Psoas muscle (tissue), 8 donors: ENCODE results near the gene ENO3. TPM values are rescaled to one million over a fixed set of nuclear protein-coding genes. Genes with fewer than 3 reads are reported as not detected.
"Not testable (repeated sequence)": the region's sequence is repeated elsewhere in the genome, so short reads cannot be mapped to it uniquely, and the experiment has no call there.

ENCODE experiments used
- ATAC-seq, 4 donors: fragments of 200-7000 bp; cut with Tn5 transposase; one replicate each; pipeline ENCODE4 v1.9.1; 2020; ENCODE audit warnings: moderate library complexity in 3 of 4, mild to moderate bottlenecking in 2 of 4
- DNase-seq, 2 donors: peaks; one replicate each; pipeline ENCODE4 v3.0.0-alpha.2; 2020
- H3K27ac ChIP-seq: fragments of 200-600 bp; one replicate; pipeline ENCODE4 v1.8.0; 2022
- H3K27me3 ChIP-seq, 3 donors: fragments of 200-600 bp in 1 of 3; one replicate each; pipeline versions ENCODE4 v1.6.1 to v1.8.0; 2013 to 2022; ENCODE audit warnings: low read length in 2 of 3, mild to moderate bottlenecking in 2 of 3, moderate library complexity in 1 of 3; ENCODE audit not compliant: insufficient read depth in 3 of 3
- H3K36me3 ChIP-seq, 2 donors: fragments of 200-600 bp in 1 of 2; one replicate each; pipeline versions ENCODE4 v1.6.1 to v1.8.0; 2013 to 2022; ENCODE audit warnings: low read depth in 1 of 2, mild to moderate bottlenecking in 1 of 2, moderate library complexity in 1 of 2; ENCODE audit not compliant: insufficient read depth in 1 of 2
- H3K4me1 ChIP-seq: fragments of 200-600 bp; one replicate; pipeline ENCODE4 v1.8.0; 2022
- H3K4me3 ChIP-seq: fragments of 200-600 bp; one replicate; pipeline ENCODE4 v1.8.0; 2022; ENCODE audit warnings: mild to moderate bottlenecking
- H3K9me3 ChIP-seq: fragments of 200-600 bp; one replicate; pipeline ENCODE4 v1.8.0; 2022
- CTCF ChIP-seq: fragments of 200-600 bp; IDR thresholded peaks from one replicate; pipeline ENCODE4 v1.8.0; 2022; ENCODE audit warnings: antibody characterized with exemption
- WGBS, 3 donors: extraction: QIAGEN DNeasy Blood & Tissue Kit; methylation state at CpG; one replicate each; pipeline versions ENCODE4 v1.1.6 to v1.1.7; 2013; 5-methylcytosine and 5-hydroxymethylcytosine counted together
- intact Hi-C, 2 donors: fragments of 100-400 bp; cut with DNase I; formaldehyde crosslinking; loops; one replicate each; pipeline versions ENCODE4 v1.11.0 to v1.14.2; 2022
- long read RNA-seq, 2 donors: library from polyadenylated mRNA; unstranded; transcript quantifications; one replicate each; pipeline ENCODE4 v2.0.0, GENCODE V29; 2021
- polyA plus RNA-seq, 3 donors: library from polyadenylated mRNA; stranded (reverse); fragments of 200-250 nt; gene quantifications; one replicate each; pipeline ENCODE4 v1.2.3, GENCODE V29; 2013
- total RNA-seq, 4 donors: library from RNA; stranded (reverse); fragmentation: NEBNext Ultra II Directional in 2 of 4; extraction: Animal tissue kit (Norgen Biotek cat#: 25700) in 2 of 4; gene quantifications; one replicate each; pipeline versions ENCODE4 v1.2.1 to v1.2.4, GENCODE V29; 2021 to 2023
- donor health status: healthy with polysubstance abuse.
- donor health status: DM: no; HTN: no; CAD: no; lungs with moderate emphysema.
- donor health status: Bipolar disorder and iron deficiency.
- donor health status: healthy.
- donor health status: DM: yes; HTN: yes; CAD: no.
- donor health status: DM: no; HTN: no; CAD: no.
- donor health status: DM: no; HTN: no; CAD: no.
- donor health status: DM: yes; HTN: yes; CAD: no.

The ENO3 gene
- total RNA-seq (1,000 to 10,000 TPM; 2,251 to 3,238 (median 2,533) TPM), polyA plus RNA-seq (1,000 to 10,000 TPM; 1,126 to 5,696 (median 4,322) TPM)
- long read RNA-seq, donor 1, transcript ENO3-201 (12 exons, 1,521 nt) = major isoform, 649 of 3,322 reads
- long read RNA-seq, donor 1, transcript ENO3-216 (3 exons, 726 nt) = minor isoform, 14 of 3,322 reads
- long read RNA-seq, donor 1, transcript ENO3-214 (4 exons, 662 nt) = minor isoform, 7 of 3,322 reads
- long read RNA-seq, donor 1, transcript ENO3-202 (11 exons, 1,448 nt) = minor isoform, 23 of 3,322 reads
- long read RNA-seq, donor 1, partial matches to known transcripts = 151 of 3,322 reads
- long read RNA-seq, donor 1, other reads (novel, unspliced or antisense) = 2,478 of 3,322 reads
- long read RNA-seq, donor 2, transcript ENO3-216 (3 exons, 726 nt) = minor isoform, 16 of 8,768 reads
- long read RNA-seq, donor 2, transcript ENO3-202 (11 exons, 1,448 nt) = minor isoform, 65 of 8,768 reads
- long read RNA-seq, donor 2, transcript ENO3-206 (10 exons, 1,322 nt) = minor isoform, 9 of 8,768 reads
- long read RNA-seq, donor 2, transcript ENO3-201 (12 exons, 1,521 nt) = major isoform, 1,523 of 8,768 reads
- long read RNA-seq, donor 2, partial matches to known transcripts = 260 of 8,768 reads
- long read RNA-seq, donor 2, other reads (novel, unspliced or antisense) = 6,884 of 8,768 reads

- intact Hi-C loops = loop anchor here in 1 of 2 donors (2.0 kb wide), 1 partner anchor 16 kb away; the partner anchor contains the start of gene SPAG7
- WGBS, 3 donors = 11 to 17% (median 11%) methylated on average over 7 of the region's 7 CpGs
Observed at GRCh38 chr17:4950746-4951204, at the start of gene ENO3. ENO3 (plus strand) TSS chr17:4951119; CDS start chr17:4951830, 711 bp downstream.

GRCh38 chr17:4901648-4902344 lies 49.1 kb upstream of the ENO3 start:
- DNase-seq (peak in 1 of 2 donors; percentile 86), ATAC-seq (peak in 1 of 4 donors; percentile 32)
- TF ChIP-seq CTCF = no peak
- 43 to 58% (median 45%) methylated on average over 43 to 48 of the region's 48 CpGs for WGBS, 3 donors
- Histone ChIP-seq H3K27ac (no peak overlapping the region), H3K36me3 (peaks cover 0 to 6% of the 10 kb centered on the region in 2 donors), H3K9me3 (no peaks in the 10 kb centered on the region), H3K4me1 (peaks cover 10% of the 10 kb centered on the region), H3K27me3 (peaks cover 0 to 16% (median 0%) of the 10 kb centered on the region in 3 donors), H3K4me3 (peak overlapping the region; percentile 25)
- intact Hi-C loops = loop anchor here (5.0 to 10.0 kb wide), 3 partner anchors 161 to 337 kb away; partner anchors contain the start of genes ARRB2 (in 1 of the 2) and GGT6 (in 1 of the 2)

More at GRCh38 chr17:4950746-4951204, at the start of gene ENO3:
- peaks cover 41% of the 10 kb centered on the region for H3K4me1 ChIP-seq
- H3K4me3 ChIP-seq = peak within 1 kb of the TSS; percentile 97
- H3K27ac ChIP-seq = peak within 1 kb of the TSS; percentile 96
- DNase-seq (peak; percentile 59 to 77), ATAC-seq (peak in 3 of 4 donors; percentile 14 to 41 (median 22))
- peaks cover 0 to 26% of the 10 kb centered on the region in 2 donors for H3K36me3 ChIP-seq
- H3K27me3 ChIP-seq = no peaks in the 10 kb centered on the region
- TF ChIP-seq CTCF = no peak
- no peaks in the 10 kb centered on the region for H3K9me3 ChIP-seq

- intact Hi-C loops = loop anchor here (5.0 to 10.0 kb wide), 3 partner anchors 160 to 338 kb away; partner anchors contain the start of genes ARRB2 (in 1 of the 2) and GGT6 (in 1 of the 2)
- WGBS, 3 donors = 43 to 60% (median 45%) methylated on average over 7 to 8 of the region's 8 CpGs
- Histone ChIP-seq H3K4me3 (no peak overlapping the region), H3K27me3 (peaks cover 0 to 16% (median 0%) of the 10 kb centered on the region in 3 donors), H3K27ac (no peak overlapping the region), H3K36me3 (no peaks in the 10 kb centered on the region), H3K4me1 (peaks cover 10% of the 10 kb centered on the region), H3K9me3 (no peaks in the 10 kb centered on the region)
- ATAC-seq (peak in 1 of 4 donors; percentile 2), DNase-seq (peak in 1 of 2 donors; percentile 30)
- no peak for TF ChIP-seq CTCF
Observed at GRCh38 chr17:4902540-4902939, 48.4 kb upstream of the ENO3 start.

DNA sequence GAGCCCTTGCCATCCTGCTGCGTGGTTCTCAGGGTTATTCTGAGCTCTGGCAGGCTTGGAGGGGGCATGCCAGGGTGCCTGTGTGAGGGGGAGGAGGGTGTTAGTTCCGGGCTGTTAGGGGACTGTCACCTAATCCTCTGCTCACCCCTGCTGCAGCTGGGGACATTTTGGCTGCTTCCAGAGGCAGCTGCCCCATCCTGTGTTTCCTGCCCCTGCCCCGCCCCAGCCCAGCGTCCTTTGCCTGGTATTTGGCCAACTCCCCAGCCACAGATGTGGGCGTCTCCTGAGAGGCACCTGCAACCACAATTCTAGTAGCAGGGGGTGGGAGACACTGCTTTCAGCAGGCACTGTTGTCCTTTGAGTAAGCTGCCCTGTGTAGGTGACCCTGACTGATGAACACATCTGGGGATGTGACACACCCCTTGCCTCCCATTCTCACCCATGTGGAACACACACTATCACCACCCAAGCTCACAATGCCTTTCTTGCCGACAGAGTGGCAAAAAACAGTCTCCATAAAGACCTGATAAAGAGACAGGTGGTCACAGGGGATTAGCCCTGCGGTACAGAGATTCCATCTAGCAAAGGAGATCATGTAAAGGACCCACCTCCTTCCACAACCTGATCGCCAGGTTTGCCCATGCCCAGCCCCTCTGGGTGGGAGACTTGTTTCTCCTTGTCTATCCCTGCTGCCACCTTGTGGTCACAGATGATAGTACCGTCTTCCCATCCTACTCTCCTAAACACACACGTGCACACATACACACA lies 47.7 kb upstream of the ENO3 start, which contains the start of gene CHRNE:
TSS of gene CHRNE (minus strand) at position 48 of the 768 bp plus-strand sequence. CDS start at position 13, 35 bp downstream.
- Histone ChIP-seq H3K27ac (no peak within 1 kb of the TSS), H3K9me3 (no peaks in the 10 kb centered on the region), H3K27me3 (peaks cover 0 to 16% (median 0%) of the 10 kb centered on the region in 3 donors), H3K36me3 (no peaks in the 10 kb centered on the region), H3K4me1 (peaks cover 10% of the 10 kb centered on the region), H3K4me3 (no peak within 1 kb of the TSS)
- TF ChIP-seq CTCF = peak; percentile 85
- peak; percentile 61 to 63 for DNase-seq
- WGBS, 3 donors = 8 to 12% (median 8%) methylated on average over 10 of the region's 10 CpGs
- intact Hi-C loops = loop anchor here (5.0 to 10.0 kb wide), 3 partner anchors 159 to 338 kb away; partner anchors contain the start of genes ARRB2 (in 1 of the 2) and GGT6 (in 1 of the 2)
- ATAC-seq = peak; percentile 64 to 76 (median 70)

- not testable (repeated sequence) for H3K9me3 ChIP-seq, H3K4me3 ChIP-seq, H3K4me1 ChIP-seq, H3K36me3 ChIP-seq, DNase-seq, ATAC-seq, H3K27ac ChIP-seq, H3K27me3 ChIP-seq
- intact Hi-C loops = loop anchor here (5.0 to 10.0 kb wide), 3 partner anchors 36 to 342 kb away; partner anchors contain the start of genes CAMTA2 (in 1 of the 2), GGT6 (in 1 of the 2), RNF167 (in 1 of the 2) and SLC25A11 (in 1 of the 2)
Observed at GRCh38 chr17:4906642-4907041, 44.3 kb upstream of the ENO3 start.
